Stimulated activated CD4-positive, alpha-beta T cell treated with anti-CD3 and anti-CD28 coated beads, Interleukin-1b, Interleukin-23, amount 100 ng/mL, for 1 hour (primary cell): Measurements from ENCODE around the gene RELT.
A peak's percentile ranks its signal among the peaks of the same experiment; 100 is the strongest.

Experiments used
- DNase-seq, 2 donors: peaks; one replicate each; pipeline ENCODE4 v3.0.0-alpha.2; 2020; ENCODE audit warnings: low read depth in 2 of 2

Gene RELT

GRCh38 chr11:73390601-73391565 lies 14.7 kb downstream of the RELT start:
- no peak for DNase-seq

DNA sequence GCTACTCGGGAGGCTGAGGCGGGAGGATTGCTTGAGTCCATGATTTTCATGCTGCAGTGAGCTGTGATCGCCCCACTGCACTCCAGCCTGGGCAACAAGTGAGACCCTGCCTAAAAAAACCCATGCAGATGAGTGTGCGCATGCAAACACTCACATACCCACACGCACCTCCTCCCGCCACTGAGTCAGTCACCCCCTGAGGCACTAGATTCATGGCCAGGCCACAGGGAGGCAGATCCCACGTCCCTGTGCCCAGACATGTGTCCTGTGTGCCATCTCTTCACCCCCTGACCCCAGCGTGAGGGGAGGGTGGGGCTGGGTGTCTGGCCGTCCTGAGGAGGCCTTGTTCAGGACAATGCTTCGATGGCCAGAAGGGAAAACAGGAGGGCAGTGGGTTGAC lies 15.5 kb downstream of the RELT start:
- no peak for DNase-seq

- no peak for DNase-seq
Measured at GRCh38 chr11:73392108-73393010, 16.2 kb downstream of the RELT start.

DNA sequence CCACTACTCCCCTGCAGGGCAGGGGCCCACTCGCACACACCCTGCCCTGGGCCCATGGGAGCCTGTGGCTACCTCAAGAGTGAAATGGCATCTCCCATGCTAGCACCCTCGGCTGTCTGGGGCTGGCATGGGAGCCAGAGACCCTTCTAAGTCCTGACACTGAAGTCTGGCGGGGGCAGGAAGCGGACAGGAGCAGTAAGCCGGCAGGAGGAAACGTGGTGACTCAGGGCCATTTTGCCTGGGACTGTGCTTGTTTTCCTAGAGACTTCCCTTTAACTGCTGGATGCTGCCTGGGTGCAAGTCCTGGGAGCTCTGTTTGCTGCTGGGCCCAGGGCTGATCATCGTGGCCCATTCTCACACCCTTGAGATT lies 16.8 kb downstream of the RELT start:
- no peak for DNase-seq

GRCh38 chr11:73393479-73394415 lies 17.5 kb downstream of the RELT start:
- peak; percentile 36 to 44 for DNase-seq

DNA sequence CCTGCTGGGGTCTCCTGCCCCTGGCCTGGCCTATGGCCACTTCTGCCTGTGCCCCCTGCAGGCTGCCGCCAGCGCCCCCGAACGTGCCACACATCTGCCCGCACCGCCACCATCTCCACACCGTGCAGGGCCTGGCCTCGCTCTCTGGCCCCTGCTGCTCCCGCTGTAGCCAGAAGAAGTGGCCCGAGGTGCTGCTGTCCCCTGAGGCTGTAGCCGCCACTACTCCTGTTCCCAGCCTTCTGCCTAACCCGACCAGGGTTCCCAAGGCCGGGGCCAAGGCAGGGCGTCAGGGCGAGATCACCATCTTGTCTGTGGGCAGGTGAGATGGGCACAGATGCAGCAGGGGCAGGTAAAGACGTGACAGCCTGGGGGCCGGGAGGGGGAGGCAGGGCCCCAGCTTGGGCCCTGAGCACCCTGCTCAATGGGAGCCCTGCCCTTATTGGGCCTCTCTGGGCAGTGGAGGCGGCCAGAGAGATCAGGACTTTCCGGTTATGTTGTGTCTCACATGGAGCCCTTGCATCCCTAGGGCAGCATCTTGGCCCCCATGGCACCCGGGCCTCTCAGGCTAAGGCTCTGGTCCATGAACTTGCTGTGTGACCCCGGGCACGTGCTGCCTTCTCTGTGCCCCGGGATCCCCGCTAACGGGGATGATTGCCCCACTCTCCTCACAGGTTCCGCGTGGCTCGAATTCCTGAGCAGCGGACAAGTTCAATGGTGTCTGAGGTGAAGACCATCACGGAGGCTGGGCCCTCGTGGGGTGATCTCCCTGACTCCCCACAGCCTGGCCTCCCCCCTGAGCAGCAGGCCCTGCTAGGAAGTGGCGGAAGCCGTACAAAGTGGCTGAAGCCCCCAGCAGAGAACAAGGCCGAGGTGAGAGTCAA lies 18.5 kb downstream of the RELT start:
- no peak for DNase-seq

- DNase-seq = no peak
Measured at GRCh38 chr11:73395297-73396208, 19.4 kb downstream of the RELT start.

DNA sequence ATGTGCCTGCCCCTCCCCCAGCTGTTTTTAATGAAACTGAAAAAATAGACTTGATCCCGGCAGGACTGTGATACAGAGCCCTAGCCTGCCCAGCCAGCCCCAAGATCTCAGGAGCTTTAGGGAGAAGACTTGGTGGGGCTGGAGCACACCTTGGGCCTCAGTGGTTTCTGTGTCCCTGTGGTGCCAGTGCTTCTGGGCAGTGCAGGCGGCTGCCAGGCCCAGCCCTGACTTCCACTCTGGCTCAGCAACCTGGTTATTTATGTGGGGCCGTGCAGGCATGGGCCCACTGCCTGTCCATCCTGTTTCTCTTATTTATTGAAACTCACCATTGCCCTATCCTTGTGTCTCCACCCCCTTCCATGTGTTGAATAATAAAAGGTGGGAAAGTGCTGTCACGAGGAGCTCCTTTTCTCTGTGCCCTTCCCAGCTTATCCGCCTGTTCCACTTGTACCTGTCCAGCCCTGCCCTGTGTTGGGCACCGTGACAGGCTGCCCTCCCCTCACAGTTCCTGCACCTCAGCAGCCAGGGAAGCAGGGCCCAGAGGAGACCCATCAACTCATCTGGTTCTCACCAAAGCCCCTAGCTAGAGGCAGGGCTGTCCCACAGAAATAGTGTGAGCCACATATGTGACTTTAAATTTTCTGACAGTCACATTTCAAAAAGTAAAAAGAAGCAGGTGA lies 20.2 kb downstream of the RELT start:
- no peak for DNase-seq

DNA sequence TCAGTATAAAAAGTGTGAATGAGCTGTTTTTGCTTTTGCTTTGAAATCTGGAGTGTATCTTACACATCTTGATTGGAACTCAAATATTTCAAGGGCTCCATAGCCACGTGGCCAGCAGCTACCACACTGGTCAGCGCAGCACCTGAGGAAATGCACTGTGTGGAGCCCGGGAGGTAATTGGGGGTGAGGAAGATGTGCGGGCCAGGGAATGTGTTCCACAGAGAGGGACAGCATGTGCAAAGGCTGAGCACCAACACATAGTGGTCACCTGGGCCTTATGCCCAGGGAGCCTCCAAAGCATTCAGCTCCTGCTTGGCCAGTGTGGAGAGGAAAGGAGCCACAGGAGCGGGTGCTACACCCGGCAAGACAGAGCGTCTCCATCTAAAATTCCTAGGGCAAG lies 20.8 kb downstream of the RELT start:
- DNase-seq = no peak

DNA sequence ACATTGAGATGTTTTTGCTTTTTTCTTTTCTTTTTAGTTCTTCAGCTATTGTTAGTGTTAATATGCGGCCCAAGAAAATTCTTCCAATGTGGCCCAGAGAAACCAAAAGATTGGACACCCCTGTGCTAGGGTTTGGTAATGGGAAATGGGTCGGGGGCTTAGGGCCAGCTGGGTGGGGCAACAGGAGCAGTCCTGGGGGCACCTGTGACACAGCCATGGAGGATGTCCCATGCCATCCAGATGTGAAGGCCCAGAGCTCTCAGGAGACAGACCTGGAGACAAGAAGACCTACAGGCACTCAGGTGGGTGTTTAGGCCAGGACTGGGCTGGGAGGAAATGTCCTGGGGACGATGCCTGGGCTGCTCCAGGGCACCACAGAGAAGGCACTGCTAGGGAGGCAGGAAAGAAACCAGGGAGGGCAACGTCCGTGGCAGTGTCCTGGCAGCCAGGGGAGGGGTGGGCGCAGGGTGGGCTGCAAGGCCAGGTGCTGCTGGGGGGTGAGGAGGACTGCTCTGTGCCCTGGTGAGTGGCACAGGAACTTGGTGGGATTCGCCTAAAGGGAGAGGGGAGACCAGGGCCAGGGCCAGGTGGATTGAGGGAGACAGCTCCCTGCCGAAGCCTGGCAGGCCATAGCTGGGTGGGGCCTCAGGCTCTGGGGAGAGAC lies 21.4 kb downstream of the RELT start:
- DNase-seq = no peak

DNA sequence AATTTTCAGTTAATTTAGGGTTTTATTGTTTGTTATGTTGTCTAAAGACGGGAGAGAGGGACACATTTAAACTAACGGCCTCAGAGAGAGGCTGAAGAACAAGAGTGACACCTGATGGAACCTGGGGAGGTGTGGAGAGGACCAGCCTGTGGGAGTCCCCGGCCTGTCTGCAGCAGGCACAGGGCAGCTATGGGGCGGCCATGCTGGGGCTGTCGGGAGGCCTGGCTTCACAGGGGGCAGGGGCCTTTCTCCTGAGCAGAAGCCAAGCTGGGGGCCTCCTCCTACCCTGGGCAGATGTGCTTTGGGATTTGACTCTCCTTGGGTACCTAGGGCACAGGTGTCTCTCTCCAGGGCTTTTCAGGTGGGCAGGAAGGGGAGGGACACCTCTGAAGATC lies 21.9 kb downstream of the RELT start:
- no peak for DNase-seq

DNA sequence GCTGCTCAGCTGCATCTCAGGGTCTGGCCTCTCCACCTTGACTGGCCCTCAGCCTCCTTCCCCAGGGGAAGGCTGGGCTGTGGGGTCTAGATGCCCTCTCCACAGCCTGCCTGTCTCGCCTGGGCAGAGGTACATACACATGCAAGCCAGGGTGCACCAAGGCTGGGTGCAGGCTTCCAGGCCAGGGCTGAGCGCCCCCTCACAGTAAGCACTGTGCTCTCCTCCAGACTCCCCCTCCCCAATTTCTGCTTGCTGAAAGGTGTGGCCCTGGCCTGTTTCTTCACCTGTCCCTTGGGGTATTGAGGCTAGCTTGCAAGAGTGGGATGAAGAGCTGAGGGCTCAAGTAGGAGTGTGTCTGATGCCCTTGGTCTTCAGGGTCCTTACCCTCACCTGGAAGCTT lies 22.5 kb downstream of the RELT start:
- DNase-seq = no peak

DNA sequence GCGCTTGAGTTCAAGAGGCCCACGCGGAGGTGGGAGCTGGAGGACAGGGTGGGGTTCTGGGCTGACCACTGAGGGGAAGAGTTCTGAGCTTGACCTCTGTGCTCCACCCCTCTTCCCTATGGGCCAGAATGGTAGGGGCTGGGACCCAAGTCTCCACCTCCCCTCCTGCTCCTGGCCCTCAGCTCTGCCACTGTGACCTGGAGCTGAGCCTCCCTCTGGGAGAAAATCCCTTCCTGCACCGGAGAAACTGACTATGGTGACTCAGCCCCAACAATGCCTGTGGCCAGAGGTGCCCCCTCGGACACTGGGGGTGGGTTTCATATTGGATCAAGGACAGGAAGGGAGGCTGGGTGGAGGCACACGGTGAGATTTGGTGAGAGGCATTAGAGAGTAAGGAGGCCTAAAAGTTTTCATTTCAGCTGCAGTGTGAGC lies 23.0 kb downstream of the RELT start:
- no peak for DNase-seq

DNA sequence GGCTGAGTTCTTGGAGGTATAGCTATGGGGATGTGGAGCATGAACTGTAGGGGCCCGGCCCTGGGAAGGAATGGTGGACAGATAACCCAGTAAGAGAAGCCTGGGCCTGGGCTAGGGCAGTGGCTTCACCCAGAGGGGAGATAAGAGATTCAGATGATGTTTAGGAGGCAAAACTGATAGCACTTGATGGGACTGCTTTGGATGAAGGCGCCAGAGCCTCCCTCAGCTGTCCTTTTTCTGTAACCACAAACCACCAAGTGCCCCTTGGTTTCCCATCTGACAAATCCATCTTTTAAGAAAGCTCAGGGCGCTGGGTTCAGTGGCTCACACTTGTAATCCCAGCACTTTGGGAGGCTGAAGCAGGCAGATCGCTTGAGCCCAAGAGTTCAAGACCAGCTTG lies 23.4 kb downstream of the RELT start:
- DNase-seq = no peak

DNA sequence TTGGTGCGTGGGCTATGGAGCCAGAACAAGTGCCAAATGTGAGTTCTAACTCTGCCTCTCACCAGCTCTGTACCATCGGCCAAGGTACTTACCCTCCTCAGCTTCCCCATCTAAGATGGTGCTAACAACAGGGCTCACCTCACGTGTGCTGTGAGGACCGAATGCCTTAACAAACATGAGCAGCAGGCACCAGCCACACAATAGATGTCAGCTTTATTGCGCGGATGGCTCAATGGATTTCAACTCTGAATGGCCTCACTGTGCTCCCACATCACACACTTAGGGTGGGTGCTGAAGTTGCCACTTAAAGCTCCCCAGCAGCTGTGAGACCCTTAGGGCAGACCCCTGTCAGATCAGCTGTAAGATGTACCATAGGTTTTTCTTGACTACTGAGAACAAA lies 24.1 kb downstream of the RELT start:
- no peak for DNase-seq

- no peak for DNase-seq
Measured at GRCh38 chr11:73401217-73401923, 25.2 kb downstream of the RELT start.

DNA sequence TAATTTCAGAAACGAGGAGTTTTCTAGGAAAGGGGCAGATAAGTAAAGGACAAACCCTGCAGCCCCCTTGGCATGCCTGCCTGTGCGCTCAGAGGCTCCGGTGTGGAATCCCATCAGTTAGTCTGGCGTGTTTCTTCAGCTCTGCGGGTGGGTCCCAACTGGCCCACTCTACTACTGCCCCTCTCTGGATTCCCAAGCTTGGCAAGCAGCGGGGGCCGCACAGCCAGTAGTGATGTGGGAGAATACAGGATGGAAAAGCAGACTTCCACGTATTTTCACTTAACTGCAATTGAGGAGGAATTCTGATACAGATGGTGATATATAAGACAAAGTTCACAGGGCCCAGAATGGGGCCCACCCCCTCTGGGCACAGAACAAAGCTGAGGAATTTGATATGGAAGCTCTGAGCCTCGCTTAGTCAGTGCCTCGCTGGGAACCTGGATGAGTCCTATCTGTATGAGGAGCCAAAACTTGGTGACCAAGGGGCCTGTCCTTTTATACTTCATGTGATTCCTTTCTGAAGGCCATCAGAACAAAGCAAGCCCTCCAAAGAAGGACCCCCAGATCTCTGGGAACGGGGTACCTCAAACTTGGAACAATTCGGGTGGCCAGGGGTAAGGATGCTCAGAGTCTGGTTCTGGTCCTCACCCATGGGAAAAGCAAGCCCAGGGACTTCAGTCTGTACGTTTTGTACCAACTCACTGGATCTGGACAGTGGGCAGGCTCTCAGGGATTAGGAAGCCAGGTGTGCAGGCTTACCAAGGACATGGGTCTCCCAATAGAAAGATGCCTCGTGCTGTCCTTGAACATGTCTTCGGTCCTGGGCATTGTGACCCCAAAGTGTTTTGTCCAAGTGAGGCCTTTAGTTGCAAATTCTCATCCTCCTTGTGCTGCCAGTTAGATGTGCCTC lies 26.0 kb downstream of the RELT start:
- no peak for DNase-seq
